ENCODE results near the gene TTC7B. TPM values are rescaled to one million over a fixed set of nuclear protein-coding genes. Genes with fewer than 3 reads are reported as not detected.

Gene TTC7B
- total and polyA plus RNA-seq, 2 of the 13 experiments (the other 11 are each of a cell fraction or from before 2014, with no cell fraction given), result 1.3 to 3.2 TPM

- TF ChIP-seq, protein P1, sequence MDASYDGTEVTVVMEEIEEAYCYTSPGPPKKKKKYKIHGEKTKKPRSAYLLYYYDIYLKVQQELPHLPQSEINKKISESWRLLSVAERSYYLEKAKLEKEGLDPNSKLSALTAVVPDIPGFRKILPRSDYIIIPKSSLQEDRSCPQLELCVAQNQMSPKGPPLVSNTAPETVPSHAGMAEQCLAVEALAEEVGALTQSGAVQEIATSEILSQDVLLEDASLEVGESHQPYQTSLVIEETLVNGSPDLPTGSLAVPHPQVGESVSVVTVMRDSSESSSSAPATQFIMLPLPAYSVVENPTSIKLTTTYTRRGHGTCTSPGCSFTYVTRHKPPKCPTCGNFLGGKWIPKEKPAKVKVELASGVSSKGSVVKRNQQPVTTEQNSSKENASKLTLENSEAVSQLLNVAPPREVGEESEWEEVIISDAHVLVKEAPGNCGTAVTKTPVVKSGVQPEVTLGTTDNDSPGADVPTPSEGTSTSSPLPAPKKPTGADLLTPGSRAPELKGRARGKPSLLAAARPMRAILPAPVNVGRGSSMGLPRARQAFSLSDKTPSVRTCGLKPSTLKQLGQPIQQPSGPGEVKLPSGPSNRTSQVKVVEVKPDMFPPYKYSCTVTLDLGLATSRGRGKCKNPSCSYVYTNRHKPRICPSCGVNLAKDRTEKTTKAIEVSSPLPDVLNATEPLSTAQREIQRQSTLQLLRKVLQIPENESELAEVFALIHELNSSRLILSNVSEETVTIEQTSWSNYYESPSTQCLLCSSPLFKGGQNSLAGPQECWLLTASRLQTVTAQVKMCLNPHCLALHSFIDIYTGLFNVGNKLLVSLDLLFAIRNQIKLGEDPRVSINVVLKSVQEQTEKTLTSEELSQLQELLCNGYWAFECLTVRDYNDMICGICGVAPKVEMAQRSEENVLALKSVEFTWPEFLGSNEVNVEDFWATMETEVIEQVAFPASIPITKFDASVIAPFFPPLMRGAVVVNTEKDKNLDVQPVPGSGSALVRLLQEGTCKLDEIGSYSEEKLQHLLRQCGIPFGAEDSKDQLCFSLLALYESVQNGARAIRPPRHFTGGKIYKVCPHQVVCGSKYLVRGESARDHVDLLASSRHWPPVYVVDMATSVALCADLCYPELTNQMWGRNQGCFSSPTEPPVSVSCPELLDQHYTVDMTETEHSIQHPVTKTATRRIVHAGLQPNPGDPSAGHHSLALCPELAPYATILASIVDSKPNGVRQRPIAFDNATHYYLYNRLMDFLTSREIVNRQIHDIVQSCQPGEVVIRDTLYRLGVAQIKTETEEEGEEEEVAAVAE (CRISPR knock-in tag; IDR thresholded peaks at IDR 0.05; ENCODE audit: borderline replicate concordance), result no peak
- no peak for TF ChIP-seq ZNF589 (CRISPR knock-in tag; conservative IDR thresholded peaks at IDR 0.05)
- TF ChIP-seq BORCS8-MEF2B (CRISPR knock-in tag; IDR thresholded peaks at IDR 0.05), result no peak
- TF ChIP-seq MIXL1 (CRISPR knock-in tag; IDR thresholded peaks at IDR 0.05), result no peak
- TF ChIP-seq, protein P2, sequence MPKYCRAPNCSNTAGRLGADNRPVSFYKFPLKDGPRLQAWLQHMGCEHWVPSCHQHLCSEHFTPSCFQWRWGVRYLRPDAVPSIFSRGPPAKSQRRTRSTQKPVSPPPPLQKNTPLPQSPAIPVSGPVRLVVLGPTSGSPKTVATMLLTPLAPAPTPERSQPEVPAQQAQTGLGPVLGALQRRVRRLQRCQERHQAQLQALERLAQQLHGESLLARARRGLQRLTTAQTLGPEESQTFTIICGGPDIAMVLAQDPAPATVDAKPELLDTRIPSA (CRISPR knock-in tag; IDR thresholded peaks at IDR 0.05; ENCODE audit: borderline replicate concordance), result no peak
- TF ChIP-seq NCOR1 (IDR thresholded peaks at IDR 0.05; ENCODE audit: borderline replicate concordance, low read length), result no peak
- TF ChIP-seq, protein P3, sequence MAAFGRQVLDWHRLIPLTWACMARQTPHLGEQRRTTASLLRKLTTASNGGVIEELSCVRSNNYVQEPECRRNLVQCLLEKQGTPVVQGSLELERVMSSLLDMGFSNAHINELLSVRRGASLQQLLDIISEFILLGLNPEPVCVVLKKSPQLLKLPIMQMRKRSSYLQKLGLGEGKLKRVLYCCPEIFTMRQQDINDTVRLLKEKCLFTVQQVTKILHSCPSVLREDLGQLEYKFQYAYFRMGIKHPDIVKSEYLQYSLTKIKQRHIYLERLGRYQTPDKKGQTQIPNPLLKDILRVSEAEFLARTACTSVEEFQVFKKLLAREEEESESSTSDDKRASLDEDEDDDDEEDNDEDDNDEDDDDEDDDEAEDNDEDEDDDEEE (CRISPR knock-in tag; IDR thresholded peaks at IDR 0.05), result no peak
- no peak for TF ChIP-seq NCOA1 (CRISPR knock-in tag; IDR thresholded peaks at IDR 0.05)
These were observed 91.4 kb downstream of the TTC7B start (continued) for GRCh38 chr14:90724866-90725265.
